Fibroblast of lung (primary cell): ENCODE data around the gene IFT81.

Source experiments
- CTCF ChIP-seq, 2 donors: IDR thresholded peaks in 1 of 2; conservative IDR thresholded peaks in 1 of 2; 1 replicate in 1 of 2; 2 replicates in 1 of 2; pipeline ENCODE4 v1.5.1; 2011 to 2012; ENCODE audit warnings: low read length in 2 of 2, control low read depth in 1 of 2, inconsistent platforms in 1 of 2, low read depth in 1 of 2, mild to moderate bottlenecking in 1 of 2
- EZH2 ChIP-seq: IDR thresholded peaks from 2 replicates; pipeline ENCODE4 v1.5.1; 2012; ENCODE audit warnings: low read length, control low read depth, mild to moderate bottlenecking; ENCODE audit errors: missing control alignments

GRCh38 chr12:110111476-110112334 is 12.5 kb upstream of the IFT81 start:
- TF ChIP-seq EZH2: no peak
- no peak for TF ChIP-seq CTCF (conservative IDR thresholded peaks at IDR 0.05 in 1 of 2, IDR thresholded peaks at IDR 0.05 in 1 of 2; ENCODE audit: low read depth in 1 of 2, low read length in 2 of 2)
